Measurements from ENCODE around the gene TTC28. TPM values are rescaled to one million over a fixed set of nuclear protein-coding genes. Genes with fewer than 3 reads are reported as not detected.

Gene TTC28
- total RNA-seq, 4 donors from 2014 or later = 49.8 to 99.7 (median 79.7) TPM

GRCh38 chr22:28608546-28608945 is 71.1 kb downstream of the TTC28 start:
- no peak overlapping the region for H3K4me3 ChIP-seq (replicated peaks in 1 of 3)
- TF ChIP-seq POLR2A (IDR thresholded peaks at IDR 0.05) (peak in 1 of 2 donors; percentile 4), CTCF (IDR thresholded peaks at IDR 0.05) (no peak)
- peaks cover 11 to 14% of the 10 kb centered on the region in 2 donors for H3K4me1 ChIP-seq
- DNase-seq = peak; percentile 23 to 36
- no peaks in the 10 kb centered on the region for H3K9me3 ChIP-seq
- H3K27ac ChIP-seq = peak overlapping the region; percentile 43 to 75 (median 60)
- intact Hi-C loops (cut with DNase I) = no loop called here
- WGBS, 2 donors = 47 to 53% methylated on average over 2 of the region's 2 CpGs
- H3K36me3 ChIP-seq = no peaks in the 10 kb centered on the region
- H3K27me3 ChIP-seq = no peaks in the 10 kb centered on the region

- intact Hi-C loops (cut with DNase I) = no loop called here
Measured at GRCh38 chr22:28607795-28608194, 71.8 kb downstream of the TTC28 start.

DNA sequence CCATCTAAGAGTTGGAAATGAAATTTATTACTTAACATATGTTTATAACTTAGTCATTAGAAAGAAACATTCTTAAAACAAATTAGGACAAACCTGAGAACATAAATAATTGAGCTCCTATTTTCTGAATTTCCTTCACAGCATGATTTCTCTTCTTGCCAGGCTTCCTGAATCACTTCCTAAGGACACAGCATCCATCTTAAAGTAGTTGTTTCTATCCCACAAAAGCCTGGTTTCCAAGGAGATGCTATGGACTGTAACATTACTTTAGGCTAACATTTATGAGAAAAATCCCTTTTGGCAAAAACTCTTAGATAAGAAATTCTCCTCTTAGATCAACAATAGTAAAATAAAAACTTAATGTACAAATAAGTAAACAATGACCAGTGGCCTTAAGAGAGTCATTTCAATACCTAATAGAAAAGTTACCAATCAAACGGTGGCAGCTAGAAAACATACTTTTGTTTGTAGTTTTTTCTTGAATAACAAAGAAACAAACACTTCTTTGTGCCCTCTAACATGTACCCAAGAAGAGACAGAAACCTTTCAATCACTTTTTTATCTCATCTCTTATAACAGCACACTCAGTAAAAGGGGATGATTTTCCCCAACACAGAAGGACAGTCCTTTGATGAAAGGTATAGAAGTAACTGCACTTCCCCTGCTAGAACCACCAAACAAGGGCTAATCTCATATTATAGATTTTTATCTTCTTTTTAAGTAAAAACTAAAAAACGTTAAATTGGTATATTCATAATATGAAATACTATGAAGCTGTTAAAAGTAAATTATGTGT is 74.5 kb downstream of the TTC28 start:
- Histone ChIP-seq H3K4me3 (replicated peaks in 1 of 3) (no peak overlapping the region), H3K27me3 (no peaks in the 10 kb centered on the region), H3K27ac (no peak overlapping the region), H3K4me1 (peaks cover 11 to 14% of the 10 kb centered on the region in 2 donors), H3K9me3 (no peaks in the 10 kb centered on the region), H3K36me3 (no peaks in the 10 kb centered on the region)
- TF ChIP-seq POLR2A (IDR thresholded peaks at IDR 0.05) (no peak), CTCF (IDR thresholded peaks at IDR 0.05) (no peak)
- intact Hi-C loops (cut with DNase I) = loop anchor here (5.0 kb wide), 1 partner anchor 227 kb away; no protein-coding TSS in a partner anchor
- 79 to 80% methylated on average over 2 of the region's 2 CpGs for WGBS, 2 donors
- DNase-seq = no peak

More at GRCh38 chr22:28607795-28608194, 71.8 kb downstream of the TTC28 start:
- no peak for DNase-seq
- Histone ChIP-seq H3K4me1 (peaks cover 11 to 14% of the 10 kb centered on the region in 2 donors), H3K36me3 (no peaks in the 10 kb centered on the region), H3K27me3 (no peaks in the 10 kb centered on the region), H3K27ac (peak overlapping the region; percentile 43 to 75 (median 60)), H3K4me3 (replicated peaks in 1 of 3) (no peak overlapping the region), H3K9me3 (no peaks in the 10 kb centered on the region)
- TF ChIP-seq CTCF (IDR thresholded peaks at IDR 0.05) (no peak), POLR2A (IDR thresholded peaks at IDR 0.05) (no peak)

GRCh38 chr22:28601915-28602314 is 77.7 kb downstream of the TTC28 start:
- Histone ChIP-seq H3K9me3 (no peaks in the 10 kb centered on the region), H3K36me3 (no peaks in the 10 kb centered on the region), H3K4me3 (replicated peaks in 1 of 3) (no peak overlapping the region), H3K27ac (no peak overlapping the region), H3K27me3 (no peaks in the 10 kb centered on the region), H3K4me1 (no peaks in the 10 kb centered on the region)
- TF ChIP-seq POLR2A (IDR thresholded peaks at IDR 0.05) = no peak
- no peak for TF ChIP-seq CTCF (IDR thresholded peaks at IDR 0.05)
- DNase-seq = no peak
- intact Hi-C loops (cut with DNase I) = loop anchor here (5.0 kb wide), 1 partner anchor 230 kb away; no protein-coding TSS in a partner anchor

GRCh38 chr22:28600546-28601143 is 79.0 kb downstream of the TTC28 start:
- Histone ChIP-seq H3K4me3 (replicated peaks in 1 of 3) (no peak overlapping the region), H3K27ac (no peak overlapping the region), H3K27me3 (no peaks in the 10 kb centered on the region), H3K9me3 (no peaks in the 10 kb centered on the region), H3K4me1 (no peaks in the 10 kb centered on the region), H3K36me3 (no peaks in the 10 kb centered on the region)
- DNase-seq = no peak
- TF ChIP-seq POLR2A (IDR thresholded peaks at IDR 0.05) (no peak), CTCF (IDR thresholded peaks at IDR 0.05) (peak in 5 of 6 experiments; percentile 13 to 71 (median 52))
- intact Hi-C loops (cut with DNase I) = loop anchor here (5.0 kb wide), 1 partner anchor 232 kb away; no protein-coding TSS in a partner anchor
- 53 to 60% methylated on average over 3 of the region's 3 CpGs for WGBS, 2 donors

Measured in thyroid gland (tissue), 4 donors.